NCI-H446 treated with DMSO at 0.1 percent for 48 hours (cell line): Measurements from ENCODE around the gene RAB21.
A peak's percentile ranks its signal among the peaks of the same experiment; 100 is the strongest.

ENCODE experiments used
- DNase-seq: peaks from one replicate; lab custom pipeline; 2025; lab: John Stamatoyannopoulos, UW

Gene RAB21

DNA sequence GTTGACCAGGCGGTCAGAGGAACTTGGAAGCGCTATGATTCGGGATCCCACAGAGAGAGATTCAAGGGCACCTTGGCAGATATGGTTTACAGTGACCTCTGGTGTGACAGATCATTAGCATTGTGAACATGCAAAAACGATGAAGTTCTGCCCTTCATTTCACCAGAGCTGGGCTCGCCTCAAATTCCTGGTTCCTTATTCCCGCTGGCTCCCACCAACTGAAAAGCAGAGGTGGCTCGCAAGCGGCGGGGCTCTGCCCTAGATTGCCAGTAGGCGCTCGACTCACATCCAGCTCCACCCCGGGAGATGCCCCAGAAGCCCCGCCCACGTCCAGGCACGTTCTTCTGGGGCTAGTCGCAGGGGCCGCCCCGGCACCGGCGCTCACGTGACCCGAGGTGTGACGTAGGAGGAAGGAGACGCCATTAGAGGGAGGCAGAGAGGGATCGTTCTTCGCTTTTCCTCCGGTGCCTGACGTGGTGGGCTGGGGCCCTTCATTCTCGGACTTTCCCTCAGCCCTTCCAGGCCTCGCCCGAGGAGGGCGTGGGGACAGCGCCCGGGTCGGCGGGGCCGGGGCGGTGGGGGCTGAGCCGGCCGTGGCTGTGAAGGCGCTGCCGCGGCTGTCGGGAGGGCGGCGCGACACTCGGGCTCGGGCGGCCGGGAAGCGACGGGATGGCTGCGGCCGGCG is at the start of gene RAB21:
Gene RAB21, plus strand, starts transcription at position 403 of the 685 bp plus-strand sequence. Its CDS starts 267 bp downstream, at position 670.
- DNase-seq: peak; percentile 91

- no peak for DNase-seq
Measured at GRCh38 chr12:71704920-71705319, 49.7 kb upstream of the RAB21 start.

GRCh38 chr12:71708658-71709057 is 46.0 kb upstream of the RAB21 start:
- DNase-seq: no peak

DNA sequence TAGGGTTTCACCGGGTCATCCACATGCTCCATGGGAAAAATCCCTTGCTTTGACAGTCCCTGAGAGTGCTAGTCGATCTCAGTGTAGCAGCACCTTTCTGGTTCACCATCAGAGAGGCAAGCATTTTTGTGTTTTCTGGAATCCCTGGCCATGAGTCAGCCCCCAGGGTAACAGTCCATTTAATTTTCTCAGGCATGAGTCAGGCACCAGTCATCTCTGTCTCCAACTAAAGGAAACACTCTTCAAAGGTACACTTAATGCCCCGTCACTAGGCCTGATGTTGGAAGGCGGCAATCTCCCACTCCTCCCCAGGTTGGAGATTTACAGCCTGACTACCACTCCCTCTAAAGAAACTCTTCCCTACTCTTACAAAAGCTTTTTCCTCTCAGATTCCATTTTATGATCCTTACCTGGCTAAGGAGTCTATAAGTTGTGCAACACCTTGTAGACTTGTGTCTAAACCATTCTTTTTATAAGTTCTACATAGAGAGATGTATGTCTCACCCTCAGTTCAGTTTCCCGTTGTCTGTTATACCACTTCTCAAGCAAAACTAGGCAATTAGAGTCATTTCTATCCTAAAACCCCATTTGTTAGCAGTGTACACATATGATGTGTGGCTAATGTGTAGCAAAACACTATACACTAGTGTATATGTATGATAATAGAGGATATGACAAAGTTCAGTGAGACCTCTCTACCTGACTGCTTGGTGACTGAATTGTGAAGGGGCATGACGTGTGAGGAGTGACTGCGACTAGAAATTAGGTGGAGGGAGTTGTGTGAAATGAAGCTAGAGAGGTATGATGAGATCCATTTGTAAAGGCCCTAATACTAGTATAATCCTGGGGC is 44.2 kb upstream of the RAB21 start:
- no peak for DNase-seq

- no peak for DNase-seq
Measured at GRCh38 chr12:71718611-71719010, 36.1 kb upstream of the RAB21 start.

GRCh38 chr12:71719647-71720370 is 34.9 kb upstream of the RAB21 start:
- DNase-seq: no peak

DNA sequence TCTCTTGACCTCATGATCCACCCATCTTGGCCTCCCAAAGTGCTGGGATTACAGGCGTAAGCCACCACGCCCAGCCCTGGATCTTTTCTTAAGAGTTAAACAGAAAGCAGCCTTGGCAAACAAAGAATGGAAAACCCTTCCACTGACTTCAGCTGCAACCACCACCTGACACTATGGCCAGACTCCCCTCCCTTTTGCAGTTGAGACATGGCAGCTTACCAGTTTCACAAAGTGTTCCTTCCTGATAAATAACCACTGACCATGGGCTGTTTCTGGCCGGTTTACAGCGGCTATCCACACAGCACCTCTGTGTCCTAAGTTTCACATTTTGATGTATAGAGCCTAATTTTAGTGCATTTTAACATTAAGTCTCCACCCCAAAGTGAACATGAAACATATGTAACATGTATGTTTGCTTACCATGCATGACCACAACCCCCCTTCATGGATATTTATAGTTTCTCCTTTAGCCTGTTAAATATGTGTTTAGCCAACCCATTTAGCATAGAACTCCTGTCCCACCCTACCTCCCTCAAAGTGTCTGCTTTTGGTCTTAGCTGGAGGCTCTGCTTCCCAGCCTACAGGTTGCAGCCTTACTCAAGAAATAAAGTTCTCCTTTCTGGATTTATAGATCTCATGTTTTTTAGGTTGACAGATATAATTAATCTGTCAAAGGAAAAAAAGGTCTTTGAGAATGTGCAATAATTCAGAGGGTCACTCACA is 32.7 kb upstream of the RAB21 start:
- DNase-seq: no peak

GRCh38 chr12:71725011-71725410 is 29.7 kb upstream of the RAB21 start:
- no peak for DNase-seq

- no peak for DNase-seq
Measured at GRCh38 chr12:71726548-71726947, 28.1 kb upstream of the RAB21 start.

DNA sequence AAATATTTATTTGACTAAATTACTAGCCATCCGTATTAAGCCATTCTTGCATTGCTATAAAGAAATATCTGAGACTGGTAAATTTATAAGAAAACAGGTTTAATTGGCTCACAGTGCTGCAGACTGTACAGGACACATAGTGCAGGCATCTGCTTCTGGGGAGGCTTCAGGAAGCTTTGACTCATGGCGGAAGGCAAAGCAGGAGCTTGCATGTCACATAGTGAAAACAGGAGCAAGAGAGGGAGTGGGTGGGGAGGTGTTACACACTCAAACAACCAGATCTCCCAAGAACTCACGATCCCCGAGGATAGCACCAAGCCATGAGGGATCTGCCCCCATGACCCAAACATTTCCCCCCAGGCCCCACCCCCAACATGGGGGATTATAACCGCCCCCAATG is 26.7 kb upstream of the RAB21 start:
- DNase-seq: no peak

DNA sequence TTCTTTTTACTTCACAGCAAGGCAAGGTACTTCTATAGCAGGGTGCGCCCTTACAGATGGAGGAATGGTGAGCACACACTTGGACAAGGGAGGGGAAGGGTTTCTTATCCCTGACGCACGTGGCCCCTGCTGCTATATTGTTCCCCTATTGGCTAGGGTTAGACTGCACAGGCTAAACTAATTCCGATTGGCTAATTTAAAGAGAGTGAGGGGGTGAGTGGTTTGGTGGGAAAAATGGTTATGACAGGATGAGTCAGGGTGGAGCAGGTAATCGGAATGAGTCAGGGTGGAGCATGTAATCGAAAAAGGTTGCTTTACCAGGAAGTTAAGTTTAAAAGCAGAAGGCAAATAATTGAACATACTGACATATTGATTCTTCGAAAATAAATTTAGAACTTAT is 23.7 kb upstream of the RAB21 start:
- DNase-seq: no peak

- DNase-seq: no peak
Measured at GRCh38 chr12:71731439-71732356, 23.0 kb upstream of the RAB21 start.

GRCh38 chr12:71732357-71732712 is 22.3 kb upstream of the RAB21 start:
- no peak for DNase-seq

- no peak for DNase-seq
Measured at GRCh38 chr12:71737197-71737596, 17.5 kb upstream of the RAB21 start.

GRCh38 chr12:71742998-71743397 is 11.7 kb upstream of the RAB21 start:
- DNase-seq: no peak

DNA sequence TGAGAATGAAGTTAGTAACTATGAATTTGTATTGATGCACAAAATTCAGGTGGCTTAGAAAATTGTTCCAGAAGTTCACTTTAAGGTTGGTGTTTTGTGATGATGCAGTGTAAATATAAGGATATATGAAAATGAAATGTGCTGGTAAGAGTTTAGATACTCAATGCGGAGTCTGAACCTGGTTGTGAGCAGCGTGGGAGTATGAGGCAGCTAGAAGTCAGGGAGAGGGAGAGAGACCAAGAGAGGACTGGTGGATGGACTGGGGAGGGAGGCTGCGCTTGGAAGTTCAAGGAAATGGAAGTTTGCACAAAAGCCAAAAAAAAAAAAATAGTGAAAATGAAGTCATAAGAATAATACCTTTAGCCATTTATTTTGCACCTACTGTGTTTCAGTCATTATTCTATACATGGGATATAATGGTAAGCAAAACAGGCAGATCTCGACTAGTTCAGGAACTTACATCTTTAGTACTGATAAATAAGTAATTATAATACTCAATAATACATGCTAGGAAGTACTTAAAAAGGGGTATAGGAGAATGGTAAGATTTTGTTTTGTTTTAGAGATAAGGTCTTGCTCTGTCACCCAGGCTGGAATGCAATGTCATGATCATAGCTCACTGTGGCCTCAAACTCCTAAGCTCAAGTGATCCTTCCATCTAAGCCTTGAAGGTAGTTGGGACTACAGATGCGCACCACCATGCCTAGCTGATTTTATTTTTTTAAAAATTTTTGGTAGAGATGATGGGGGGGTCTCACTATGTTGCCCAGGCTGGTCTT is 10.0 kb upstream of the RAB21 start:
- no peak for DNase-seq

DNA sequence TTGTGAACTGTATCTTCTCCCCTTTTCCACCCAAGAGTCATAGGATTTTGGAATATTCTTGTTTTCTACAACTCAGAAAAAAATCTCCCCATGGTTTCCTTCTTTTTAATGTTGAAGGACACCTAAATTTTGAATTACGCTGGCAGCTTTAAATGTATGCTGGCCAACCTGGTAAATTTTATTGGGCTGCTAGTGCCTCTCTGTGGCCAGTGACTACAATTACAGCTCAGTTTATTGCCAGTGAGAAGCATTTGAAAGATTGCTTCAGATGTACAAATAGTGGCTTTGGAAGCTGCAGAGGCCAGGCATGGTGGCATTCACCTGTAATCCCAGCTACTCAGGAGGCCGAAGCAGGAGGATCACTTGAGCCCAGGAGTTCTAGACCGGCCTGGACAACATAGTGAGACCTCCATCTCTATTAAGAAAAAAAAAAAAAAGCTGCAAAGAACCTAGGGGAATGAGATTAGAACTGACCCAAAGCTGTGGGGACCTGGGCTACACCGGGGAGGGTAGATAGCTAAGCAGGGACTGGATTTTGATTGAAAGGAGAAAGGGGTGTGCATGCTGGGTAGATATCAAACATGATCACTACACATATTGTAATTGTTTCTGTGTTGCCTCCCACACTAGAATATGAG is 7.6 kb upstream of the RAB21 start:
- DNase-seq: peak; percentile 24

- DNase-seq: no peak
Measured at GRCh38 chr12:71748081-71748850, 6.4 kb upstream of the RAB21 start.

DNA sequence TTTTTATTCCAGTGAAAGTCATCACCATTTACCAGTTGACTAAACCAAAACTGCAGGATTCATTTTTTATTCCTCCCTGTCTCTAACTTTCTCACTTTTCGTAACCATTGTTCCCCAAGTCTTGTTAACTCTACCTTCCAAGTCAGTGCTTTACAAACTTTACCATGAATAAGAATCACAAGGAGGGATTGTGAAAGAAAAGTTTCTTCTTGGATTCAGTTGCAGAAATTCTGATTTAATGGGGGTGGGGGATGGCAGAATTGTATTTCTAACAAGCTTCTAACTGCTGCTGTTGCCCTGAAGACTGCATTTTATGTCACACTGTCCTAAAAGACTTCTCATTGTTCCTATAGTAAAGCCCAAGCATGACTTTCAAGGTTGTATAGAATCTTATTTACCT is 5.0 kb upstream of the RAB21 start:
- no peak for DNase-seq
